Stimulated activated CD8-positive, alpha-beta memory T cell treated with anti-CD3 and anti-CD28 coated beads, Interleukin-7, amount 100 ng/mL, for 24 hours (primary cell): Measurements from ENCODE around the gene EML3.
A peak's percentile ranks its signal among the peaks of the same experiment; 100 is the strongest.
"Not testable (repeated sequence)": the region's sequence is repeated elsewhere in the genome, so short reads cannot be mapped to it uniquely, and the experiment has no call there.

ENCODE experiments used
- DNase-seq: peaks from one replicate; pipeline ENCODE4 v3.0.0-alpha.2; 2020; ENCODE audit warnings: low read depth

Gene EML3, protein sequence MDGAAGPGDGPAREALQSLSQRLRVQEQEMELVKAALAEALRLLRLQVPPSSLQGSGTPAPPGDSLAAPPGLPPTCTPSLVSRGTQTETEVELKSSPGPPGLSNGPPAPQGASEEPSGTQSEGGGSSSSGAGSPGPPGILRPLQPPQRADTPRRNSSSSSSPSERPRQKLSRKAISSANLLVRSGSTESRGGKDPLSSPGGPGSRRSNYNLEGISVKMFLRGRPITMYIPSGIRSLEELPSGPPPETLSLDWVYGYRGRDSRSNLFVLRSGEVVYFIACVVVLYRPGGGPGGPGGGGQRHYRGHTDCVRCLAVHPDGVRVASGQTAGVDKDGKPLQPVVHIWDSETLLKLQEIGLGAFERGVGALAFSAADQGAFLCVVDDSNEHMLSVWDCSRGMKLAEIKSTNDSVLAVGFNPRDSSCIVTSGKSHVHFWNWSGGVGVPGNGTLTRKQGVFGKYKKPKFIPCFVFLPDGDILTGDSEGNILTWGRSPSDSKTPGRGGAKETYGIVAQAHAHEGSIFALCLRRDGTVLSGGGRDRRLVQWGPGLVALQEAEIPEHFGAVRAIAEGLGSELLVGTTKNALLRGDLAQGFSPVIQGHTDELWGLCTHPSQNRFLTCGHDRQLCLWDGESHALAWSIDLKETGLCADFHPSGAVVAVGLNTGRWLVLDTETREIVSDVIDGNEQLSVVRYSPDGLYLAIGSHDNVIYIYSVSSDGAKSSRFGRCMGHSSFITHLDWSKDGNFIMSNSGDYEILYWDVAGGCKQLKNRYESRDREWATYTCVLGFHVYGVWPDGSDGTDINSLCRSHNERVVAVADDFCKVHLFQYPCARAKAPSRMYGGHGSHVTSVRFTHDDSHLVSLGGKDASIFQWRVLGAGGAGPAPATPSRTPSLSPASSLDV

DNA sequence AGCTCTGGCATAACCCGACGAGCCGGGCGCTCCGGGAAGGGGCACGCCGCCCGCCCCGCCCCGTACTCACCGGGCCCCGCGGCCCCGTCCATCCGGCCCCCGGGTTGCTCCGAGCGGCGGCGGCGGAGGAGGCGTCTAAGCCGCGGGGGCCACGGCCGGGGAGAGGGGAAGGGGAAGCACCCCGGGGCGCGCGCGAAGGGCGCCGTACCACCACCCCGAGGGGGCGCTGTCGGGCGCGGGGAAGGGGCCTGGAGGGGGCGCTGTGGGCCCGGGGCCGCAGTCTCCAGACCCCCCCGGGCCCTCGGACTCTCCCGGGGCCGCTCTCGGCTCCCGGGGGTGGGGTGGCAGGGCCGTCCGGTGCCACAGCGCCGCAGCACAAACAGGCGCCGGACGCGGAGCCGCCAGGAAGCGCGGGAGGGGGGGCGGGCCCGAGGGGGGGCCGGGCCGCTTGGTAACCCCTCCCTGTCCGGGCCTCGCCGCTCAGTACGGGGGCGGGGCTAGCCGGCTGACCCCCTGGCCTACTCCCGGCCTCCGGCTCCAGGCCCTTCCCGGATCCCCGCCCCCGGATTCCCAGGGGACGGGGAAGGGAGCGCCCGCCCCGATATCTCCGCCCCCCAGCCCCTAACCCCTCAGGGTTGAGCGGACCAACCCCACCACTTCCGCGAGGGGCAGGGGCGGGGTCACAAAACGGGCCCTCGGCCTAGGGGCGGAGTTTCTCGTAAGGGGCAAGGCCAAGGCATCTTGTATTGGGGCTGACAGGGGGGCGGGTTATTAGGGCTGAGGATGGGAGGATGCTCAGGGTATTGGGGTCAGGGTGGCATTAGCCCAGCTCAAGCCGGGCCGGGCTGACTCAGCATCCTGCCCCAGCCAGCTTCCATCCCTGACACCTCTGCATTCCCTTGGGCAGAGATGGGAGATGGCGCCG lies at the start of gene EML3, which contains the start of gene ROM1:
Gene EML3 (minus strand): TSS at position 410 of the 925 bp plus-strand sequence. CDS start 318 bp downstream, at position 92.
Gene ROM1 (plus strand): TSS at position 892 of the 925 bp plus-strand sequence. CDS start 25 bp downstream, at position 917.
- peak; percentile 78 for DNase-seq

DNA sequence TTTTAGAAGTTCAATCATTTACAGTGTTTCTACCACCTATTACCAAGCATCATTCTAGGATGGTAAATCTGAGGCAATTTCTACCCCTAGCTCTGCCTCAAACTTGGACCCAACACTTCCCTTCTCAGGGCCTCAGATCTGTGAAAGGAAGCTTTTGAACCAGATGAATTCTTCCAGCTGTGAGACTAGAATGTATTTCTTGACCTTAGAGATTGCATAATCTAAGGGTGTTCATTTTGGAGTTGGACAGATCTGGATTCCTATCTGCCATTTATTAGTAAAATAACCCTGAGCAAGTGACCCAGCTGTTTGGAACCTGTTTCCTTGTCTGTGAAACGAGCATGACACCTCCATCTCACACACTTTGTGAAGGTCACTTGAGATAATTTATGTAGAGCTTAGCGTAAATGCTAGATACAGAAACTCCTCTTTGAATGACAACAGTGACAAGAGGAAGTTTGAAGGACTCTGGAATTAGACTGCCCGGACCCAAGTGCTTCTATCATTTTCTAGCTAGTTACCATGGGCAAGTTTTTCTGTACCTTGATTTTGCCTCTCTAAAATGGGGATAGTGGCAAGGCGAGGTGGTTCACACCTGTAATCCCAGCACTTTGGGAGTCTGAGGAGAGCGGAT lies 44.3 kb upstream of the EML3 start:
- DNase-seq: no peak

DNA sequence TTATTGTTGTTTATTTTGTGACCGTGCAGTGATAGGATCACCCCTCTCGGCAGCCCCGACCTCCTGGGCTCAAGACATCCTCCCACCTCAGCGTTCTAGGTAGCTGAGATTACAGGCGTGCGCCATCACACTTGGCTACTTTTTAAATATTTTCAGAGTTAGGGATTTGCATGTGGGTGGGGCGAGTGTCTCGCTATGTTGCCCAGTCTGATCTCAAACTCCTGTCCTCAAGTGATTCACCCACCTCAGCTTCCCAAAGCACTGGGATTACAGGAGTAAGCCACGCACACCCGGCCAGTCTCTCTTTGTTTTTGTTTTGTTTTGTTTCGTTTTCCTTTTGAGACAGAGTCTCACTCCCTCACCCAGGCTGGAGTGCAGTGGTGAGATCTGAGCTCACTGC lies 41.7 kb upstream of the EML3 start:
- no peak for DNase-seq

DNA sequence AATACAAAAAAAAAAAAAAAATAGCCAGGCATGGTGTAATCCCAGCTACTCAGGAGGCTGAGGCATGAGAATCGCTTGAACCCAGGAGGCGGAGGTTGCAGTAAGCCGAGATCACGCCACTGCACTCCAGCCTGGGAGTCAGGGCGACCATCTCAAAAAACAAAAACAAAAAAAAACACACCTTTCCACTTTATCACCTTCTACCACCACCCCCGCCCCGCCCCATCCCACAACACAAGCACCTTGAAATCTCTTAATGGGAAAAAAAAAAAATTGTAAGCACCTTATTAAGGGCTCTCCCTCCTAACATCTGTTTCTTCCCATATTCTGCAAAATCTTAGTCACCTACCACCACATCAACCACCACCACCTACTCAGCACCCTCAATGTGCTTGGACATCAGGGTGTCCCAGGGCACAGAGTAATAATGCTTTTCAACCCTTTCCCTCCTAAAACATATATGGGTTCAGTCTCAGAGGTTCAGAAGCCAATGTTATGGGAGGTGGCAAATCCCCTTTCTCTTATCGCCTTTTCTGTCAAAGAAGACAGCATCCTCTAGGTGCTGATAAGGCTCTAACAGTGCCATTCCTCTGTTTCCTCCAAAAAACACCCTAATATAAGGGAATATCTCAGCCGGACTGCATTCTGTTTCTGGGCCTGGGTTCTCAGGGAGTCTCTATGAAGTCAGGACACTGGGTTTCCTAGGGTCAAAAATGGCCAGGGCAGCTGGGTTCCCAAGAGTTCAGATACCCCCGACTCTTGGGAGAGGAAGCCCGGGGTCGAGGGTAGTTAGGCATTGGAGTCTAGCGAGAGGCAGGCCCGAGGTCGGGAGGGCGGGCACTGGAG lies 39.8 kb upstream of the EML3 start:
- DNase-seq: no peak

DNA sequence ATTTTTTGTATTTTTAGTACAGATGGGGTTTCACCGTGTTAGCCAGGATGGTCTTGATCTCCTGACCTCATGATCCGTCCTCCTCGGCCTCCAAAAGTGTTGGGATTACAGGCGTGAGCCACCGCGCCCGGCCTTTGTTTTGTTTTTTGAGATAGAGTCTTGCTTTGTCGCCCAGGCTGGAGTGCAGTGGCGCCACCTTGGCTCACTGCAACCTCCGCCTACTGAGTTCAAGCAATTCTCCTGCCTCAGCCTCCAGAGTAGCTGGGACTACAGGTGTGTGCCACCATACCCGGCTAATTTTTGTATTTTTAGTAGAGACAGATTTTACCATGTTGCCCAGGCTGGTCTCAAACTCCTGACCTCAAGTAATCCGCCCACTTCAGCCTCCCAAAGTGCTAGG lies 37.7 kb upstream of the EML3 start:
- not testable (repeated sequence) for DNase-seq

DNA sequence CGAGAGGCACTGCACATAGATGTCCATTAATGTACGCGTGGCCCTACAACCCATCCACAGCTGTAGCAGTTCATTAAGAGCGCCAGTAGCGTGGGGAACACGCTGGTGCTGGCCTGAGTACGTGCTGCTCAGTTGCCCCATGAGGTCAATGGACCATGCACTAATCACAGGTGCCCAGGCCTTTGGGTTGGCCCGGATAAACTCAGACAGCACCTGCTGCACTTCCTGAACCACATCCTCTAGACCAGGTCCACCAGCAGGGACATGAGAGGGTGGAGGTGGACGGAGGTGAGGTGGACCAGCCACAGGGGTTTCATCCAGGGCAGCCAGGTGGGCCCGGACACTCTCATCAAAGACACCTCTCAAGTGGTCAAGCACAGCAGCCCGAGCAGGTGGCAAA lies 36.9 kb upstream of the EML3 start:
- no peak for DNase-seq

DNA sequence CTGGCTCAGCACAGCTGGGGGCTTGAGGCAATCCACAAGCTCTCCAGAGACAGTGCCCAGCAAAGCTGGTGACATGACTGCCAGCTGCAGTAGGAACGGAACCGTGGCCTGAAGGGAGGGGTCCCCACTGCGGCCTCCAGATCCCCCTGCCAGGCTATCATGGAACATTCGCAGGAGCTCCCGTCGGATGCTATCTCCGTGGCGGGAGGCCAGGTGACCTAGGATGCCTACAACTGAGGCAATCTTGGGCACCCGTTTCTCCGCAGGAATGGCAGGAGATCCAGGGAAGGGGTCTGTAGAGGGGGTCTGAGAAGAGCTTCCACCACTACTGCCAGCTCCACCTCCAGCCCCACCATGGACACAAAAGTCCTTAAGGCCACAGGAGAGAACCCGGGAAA lies 36.4 kb upstream of the EML3 start:
- no peak for DNase-seq

DNA sequence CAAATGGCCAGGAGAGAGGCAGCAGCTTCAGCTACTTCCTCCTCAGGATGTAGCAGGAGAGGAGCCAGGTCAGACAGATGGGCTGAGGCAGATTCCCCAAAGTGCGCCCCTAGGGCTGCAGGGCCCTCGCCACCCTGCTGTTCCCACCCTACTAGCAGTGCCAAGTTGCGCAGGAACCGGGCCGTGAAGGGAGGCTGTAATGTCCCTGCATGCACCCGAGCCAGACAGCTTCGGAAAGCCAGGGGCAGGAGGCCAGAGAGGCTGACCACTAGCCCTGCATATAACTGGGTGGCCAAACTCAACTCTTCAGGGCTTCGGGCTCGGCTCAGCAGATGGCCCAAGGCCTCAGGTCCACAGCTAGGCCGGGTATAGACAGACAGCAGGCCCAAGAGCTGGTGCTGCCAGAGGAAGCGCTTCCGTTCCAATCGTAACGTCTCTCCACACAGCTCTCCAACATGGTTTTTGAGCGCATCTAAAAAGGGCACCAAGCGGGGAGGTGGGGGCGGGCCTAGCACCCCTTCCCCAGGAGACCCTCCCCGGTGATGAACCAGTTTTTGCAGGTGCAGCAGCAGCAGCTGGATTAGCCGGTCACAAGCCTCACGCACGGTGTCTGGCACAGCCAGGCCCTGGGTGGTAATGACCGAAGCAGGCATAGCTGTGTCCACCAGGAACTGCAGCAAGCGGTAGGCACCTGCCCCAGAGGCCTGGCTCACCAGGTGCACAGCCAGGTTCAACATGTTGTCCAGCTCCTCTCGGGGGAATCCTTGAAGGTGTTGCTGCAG lies 35.8 kb upstream of the EML3 start:
- DNase-seq: no peak

DNA sequence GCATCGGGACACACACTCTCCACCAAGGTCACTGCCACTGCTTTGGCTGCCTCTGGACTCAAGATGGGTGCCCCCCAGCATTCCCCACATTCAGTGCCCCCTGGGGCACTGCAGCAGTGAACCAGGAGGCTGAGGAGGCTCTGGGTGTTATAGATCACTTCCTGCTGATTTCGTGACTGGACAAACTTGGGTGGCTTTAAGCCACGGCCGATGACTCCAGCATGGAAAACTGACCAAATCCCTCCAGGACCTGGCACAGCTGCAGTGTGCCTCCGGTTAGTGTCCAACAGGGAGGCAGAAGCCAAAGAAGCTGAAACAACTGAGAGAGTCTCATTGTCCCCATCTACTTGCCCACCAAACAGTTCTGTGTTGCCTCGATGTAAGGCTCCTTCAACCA lies 35.0 kb upstream of the EML3 start:
- no peak for DNase-seq

DNA sequence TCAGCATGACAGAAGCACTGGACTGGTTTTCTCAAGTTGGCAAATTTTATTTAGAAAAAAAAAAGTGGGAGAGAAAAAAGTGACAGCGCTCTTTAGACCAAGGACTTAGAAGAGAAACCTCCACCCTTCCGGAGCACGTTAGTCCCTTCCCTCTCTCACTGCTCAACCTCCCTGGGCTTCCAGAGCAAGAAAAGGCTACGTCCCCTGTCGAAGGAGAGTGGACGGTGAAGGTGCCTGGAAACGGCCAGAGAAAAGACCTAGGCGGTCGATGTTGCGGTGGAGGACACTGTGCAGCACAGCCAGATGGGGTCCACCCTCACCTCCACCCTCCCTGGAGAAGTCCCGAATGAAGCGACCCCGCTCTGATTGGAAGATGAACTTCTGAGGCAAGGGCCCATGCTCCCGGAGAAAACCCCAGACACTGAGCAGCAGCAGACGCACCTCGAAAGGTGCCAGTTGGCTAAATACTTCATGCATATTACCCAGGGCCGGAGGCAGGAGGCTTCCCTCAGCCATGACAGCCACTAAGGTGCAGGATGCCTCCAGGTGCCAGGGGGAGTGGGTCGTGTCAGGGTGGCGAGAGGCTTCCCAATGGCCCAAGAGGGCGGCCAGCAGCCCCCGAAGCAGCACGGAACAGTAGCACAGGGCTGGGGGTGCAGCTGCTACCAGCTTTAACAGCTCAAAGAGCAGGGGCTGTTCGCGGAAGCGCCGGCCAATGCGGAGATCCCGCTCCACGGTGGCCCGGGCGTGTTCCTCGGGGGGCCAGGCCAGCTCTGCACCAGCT lies 34.4 kb upstream of the EML3 start:
- DNase-seq: no peak

DNA sequence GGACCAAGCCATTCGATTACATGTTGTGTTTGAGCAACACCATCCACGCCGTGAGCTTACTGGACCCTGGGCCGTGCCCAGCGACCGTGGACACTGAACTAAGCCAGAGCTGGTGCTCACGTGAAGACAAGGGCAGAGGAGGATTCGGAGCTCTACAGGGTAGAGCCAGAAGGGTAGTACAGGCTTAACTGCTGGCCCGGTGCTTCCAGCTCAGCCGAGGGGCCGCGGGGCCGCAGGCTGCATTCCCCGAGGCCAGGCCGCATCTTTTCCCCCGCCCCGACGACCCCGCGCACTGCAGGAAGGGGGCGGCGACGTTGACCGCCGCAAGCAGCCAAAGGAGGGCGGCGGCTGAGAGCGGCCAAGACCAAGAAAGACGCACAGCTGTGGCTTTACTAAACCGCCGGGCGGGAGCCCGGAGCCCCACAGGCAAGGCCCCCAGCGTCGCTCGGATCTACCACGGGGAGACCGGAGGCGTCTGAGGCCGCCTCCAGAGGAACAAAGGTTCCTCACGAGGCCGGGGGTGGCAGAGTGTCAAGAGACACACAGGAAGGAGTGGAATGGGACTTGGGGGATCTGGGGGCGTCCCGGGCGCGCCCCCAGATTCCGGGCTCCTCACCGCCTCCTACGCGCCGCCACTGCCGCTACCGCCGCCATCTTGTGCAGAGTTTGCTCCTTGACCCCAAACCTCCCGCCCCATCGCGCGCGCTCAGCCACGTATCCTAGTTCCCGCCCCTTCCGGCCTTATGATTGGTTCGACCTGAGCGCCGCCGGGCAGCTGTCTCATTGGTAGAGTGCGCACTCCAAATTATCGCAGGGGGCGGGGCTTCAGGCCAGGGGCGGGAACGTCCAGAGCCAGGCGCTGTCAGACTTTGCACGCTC lies 33.6 kb upstream of the EML3 start, which contains the start of gene GANAB:
Gene GANAB (minus strand): TSS at position 668 of the 879 bp plus-strand sequence. CDS start 14 bp downstream, at position 654.
- peak; percentile 99 for DNase-seq

DNA sequence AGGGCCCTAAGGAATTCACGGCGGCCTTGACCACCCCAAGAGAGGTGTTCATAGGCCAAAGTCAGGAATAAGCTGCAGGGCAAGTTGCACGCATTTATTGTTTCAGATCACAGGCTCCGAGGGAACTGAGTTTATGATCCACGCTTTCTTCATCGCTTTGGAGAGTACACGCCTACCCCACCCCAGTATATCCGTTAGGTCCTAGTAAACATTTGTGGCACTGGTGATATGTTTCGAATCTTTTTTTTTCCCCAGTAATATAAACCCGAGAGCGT lies 33.0 kb upstream of the EML3 start:
- no peak for DNase-seq

DNA sequence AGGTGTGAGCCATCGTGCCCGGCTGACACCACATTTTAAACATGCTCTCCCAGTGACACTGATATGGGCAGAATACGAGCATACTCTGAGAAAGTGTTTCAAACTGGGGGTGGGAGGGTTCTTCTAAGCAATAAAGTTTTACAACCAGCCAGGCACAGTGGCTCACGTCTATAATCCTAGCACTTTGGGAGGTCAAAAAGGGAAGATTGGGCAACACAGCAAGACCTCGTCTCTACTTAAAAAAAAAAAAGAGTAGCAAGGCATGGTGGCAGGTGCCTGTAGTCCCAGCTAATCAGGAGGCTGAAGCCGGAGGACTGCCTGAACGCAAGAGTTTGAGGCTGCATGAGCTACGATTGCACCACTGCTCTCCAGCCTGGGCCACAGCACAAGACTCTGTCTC lies 31.6 kb upstream of the EML3 start:
- no peak for DNase-seq

DNA sequence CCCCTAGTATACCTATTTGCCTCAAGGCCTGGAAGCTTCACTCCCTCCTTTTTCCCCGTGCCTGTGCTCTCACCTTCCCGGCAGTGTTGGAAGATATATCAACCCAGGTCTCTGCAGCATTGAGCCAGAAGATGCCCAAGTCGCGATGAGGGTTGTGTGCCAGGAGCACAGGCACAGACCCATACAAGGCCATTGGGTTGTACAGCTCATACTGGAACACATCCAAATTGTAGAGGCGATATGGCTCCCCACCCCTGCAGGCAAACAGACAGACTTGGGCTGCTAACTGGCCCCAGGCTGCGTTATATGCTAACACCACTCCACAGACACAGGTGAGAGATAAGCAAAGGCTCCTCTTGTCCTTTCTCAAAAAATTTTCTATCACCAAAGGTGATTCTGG lies 19.9 kb upstream of the EML3 start:
- no peak for DNase-seq

DNA sequence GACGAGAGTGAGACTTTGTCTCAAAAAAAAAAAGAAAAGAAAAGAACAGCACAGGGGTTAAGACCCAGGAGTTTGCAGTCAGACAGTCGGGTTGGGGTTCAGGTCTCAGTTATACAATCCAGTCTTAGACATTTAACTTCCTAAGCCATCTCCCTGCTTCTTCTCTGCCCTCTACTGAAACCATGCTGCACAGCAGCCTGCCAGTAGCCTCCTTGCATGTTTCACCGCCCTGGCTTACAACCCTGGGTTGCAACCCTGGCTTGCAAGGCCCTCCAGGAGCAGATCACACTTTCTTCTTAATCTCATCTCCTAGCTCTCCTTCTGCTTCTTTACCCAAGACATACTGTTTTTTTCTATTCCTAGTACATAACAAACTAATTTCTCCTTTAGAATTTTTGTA lies 15.1 kb upstream of the EML3 start:
- DNase-seq: no peak

DNA sequence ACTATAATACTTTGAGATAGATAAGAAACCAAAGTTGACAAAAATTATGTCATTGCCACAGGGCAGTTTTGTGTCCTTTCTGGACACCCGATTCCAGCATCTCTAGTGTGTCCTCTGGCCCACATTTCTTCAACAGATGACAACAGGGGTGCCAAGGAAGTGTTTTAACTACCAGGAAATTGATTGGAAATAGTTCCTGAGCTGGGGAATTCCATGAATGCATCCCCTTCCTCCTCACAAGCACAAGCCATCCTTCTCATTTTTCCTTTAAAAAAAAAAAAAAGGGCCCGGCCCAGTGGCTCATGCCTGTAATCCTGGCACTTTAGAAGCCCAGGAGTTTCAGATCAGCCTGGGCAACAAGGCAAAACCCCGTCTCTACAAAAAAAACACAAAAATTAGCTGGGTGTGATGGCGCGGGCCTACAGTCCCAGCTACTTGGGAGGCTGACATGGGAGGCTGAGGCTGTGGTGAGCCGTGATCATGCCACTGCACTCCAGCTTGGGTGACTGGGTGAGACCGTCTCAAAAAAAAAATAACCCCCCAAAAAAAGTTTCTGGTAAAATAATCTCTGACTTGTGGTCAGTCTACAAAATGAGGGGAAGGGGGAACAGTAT lies 10.0 kb upstream of the EML3 start:
- no peak for DNase-seq
